Measurements from ENCODE around the gene LRRC45.
A peak's percentile ranks its signal among the peaks of the same experiment; 100 is the strongest.

The LRRC45 gene

DNA sequence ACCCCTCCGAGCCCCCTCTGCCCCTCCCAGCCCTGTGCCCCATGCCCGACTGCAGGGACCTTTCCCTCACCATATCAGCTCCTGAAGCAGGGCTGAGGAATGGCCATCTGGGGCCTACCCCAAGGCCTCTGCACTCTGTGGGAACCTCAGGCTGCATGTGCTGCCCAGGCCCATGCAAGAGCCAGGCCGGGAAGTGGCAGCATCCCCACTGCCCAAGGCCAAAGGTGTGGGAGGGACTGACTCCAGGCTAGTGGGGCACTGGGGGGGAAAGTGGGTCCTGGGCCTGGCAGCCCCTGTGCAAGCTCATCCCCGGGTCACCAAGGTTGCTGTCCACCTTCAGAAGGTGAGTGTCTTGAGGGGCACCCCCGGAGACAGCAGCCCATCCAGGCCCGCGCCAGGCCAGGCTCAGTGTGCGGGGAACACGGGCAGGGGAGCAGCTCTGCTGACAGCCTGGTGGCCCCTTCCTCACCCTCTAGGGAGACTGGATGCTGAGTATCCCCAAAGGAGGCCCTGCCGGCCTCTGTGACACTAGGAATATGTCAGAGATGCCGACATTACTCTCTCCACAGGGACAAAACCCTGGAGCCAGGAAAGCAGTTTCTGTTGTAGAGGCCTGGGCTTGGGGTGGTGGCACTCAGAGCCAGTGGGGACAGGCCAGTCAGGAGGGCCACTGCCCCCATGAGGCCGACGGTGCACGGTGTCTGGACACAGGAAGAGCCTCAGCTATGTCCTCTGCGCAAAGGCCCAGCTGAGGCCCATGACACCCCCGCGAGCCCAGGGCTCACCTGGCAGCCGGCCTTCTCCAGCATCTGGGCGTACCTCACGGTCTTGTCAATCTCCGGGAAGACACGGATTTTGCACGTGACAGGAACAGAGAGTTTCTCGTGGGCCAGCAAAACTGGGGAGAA lies 39.2 kb downstream of the LRRC45 start:
- no peak for DNase-seq (ENCODE audit: low read depth in 2 of 2)

DNA sequence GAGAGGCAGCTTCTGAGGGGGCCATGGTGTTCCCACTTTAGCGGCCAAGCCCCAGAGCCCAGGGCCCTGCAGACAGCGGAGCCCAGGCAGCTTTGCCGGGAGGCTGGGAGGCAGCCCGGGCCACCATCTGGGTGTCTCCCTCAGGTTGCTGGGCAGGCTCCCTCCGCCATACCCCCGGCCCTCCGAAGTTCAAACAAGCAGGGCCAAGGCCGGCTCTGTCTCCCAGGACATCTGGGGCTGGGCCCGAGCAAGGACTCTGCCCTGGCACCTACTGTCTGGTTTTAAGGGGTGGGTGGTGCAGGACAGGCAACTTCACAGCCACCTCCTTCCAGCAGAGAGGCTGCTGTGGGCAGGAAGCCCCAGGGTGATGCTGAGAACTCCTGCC lies 39.9 kb downstream of the LRRC45 start:
- no peak for DNase-seq (ENCODE audit: low read depth in 2 of 2)

DNA sequence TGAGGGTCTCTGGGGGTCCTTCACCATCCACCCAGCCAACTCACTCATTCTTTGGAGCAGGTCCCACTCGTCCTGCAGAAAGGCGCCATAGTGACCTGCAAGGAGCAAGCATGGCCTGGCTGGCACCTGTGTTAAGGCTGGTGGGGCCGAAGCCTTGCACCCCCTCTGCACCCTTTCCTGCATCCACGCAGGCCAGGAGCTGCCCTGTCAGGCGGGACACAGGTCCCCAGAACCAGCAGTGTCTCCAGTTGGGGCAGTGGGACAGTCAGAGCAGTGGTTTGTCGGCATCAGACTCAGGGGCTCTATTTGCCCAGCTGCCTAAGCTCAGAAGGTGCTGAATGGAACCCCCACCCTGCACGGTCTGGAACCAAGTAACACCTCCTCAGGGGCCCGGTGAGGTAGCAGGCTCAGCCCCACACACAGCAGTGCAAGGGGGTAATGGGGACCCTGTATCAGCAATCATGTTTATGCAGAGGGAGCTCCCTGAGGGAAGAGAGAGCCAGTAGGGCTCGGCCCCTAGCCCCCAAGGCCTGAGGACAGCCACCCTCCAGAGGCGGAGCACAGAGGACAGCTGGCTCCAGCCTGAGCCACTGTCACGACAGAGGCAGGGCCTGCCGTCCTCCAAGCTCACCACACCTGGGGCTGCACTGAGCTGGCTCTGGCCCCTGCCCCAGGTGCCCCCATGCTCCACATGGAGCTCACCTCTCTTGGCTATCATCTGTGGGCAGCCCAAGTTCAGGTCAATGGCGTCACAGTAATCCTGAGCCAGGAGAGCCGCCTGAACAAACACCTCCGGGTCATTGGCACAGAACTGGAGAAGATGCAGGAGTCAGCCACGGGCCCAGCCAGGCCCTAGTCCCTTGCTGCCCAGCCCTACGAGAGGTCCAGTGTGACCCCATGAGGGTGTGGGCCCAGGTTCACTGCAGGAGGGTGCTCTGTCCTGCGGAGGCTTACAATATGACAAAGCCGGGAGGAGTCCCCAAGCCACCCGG lies 40.6 kb downstream of the LRRC45 start:
- DNase-seq (ENCODE audit: low read depth in 2 of 2) = no peak

DNA sequence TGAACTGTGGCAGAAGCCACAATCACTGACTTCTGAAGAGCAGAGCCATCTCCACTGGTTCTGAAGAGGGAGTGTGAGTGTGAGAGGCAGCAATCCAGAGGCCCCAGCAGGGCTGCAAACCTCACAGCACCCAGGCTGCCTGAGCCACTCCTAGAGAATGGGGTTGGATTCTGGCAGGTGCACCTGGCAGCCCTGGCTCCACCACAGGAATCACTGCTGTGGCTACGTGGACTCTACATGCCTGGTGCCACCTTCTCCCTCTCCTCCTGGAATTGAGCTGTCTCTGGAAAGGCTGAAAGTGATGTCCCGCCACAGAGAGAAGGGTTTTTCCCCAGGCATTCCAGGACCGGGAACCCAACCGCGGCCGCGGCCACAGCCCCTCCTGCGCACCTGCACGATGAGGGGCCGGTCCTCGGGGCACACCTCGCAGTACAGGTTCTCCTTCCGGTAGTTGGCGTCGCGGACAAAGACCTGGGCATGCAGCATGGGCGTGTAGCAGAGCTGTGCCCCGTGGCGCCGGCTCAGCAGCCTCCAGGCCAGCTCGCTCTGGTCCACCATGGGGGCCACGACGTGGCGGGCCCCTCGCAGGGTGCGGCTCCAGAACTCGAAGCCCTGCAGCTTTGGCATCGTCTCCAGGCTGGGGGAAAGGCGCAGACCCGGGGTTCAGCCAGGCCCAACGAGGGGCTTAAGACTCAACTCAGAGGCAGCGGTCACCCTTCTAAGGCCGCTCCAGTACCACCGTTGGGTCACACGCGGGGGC lies 41.5 kb downstream of the LRRC45 start:
- DNase-seq (ENCODE audit: low read depth in 2 of 2) = no peak

DNA sequence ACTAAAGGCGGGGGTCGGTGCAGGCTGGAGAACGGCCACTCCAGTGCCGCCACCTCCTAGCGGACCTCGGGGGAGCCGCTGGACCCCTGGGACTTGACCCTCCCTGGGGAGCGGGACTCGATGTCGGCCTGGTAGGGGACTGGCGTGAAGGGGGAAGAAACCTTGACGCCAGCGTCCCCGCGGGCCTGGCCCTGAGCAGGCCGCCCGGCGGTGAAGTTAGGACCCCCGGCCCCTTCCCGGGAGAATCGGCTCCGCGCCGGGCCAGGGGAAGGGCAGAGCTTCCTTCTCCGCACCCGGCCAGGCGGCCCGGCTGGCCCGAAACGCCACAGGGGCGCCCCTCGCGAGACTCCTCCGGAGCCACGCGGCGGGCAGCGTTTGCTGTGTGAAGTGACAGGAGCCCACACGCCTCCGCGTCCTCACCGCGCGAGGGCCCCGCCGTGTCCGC lies 42.1 kb downstream of the LRRC45 start:
- no peak for DNase-seq (ENCODE audit: low read depth in 2 of 2)

DNA sequence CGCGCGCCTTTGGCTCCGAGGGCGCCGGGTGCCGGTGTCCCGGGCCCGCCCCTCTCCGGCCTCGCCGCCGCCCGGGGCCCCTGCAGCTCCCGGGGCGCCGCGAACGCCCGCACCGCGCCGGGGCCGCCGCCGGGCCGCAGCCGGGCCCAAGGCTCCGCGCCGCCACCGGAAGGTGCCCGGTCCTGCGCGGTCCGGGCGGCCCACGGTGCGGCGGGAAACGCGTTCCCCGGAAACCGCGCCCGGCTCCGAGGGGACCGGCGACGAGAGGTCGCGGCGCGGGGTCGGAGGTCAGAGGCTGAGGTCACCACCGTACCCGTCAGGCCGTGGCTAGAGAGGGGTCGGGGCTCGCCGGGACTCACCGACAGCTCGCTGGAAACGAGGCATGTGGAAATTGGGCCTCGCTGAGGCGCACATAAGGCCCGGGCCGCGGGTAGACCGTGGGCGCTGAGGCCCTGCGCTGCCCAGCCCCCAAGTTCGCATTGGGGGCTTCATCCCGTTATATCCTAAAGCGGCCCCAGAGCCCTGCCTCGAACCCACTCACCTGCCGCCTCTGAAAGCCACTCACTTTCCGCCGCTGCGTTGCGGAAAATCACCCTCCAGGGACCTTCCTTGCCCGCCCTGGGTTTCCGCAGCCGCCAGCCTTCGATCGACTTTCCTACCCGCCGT lies 42.7 kb downstream of the LRRC45 start, which contains the start of gene DUS1L:
Gene DUS1L, minus strand, starts transcription at position 167 of the 666 bp plus-strand sequence. CDS start 745 bp downstream, outside the sequence.
- DNase-seq (ENCODE audit: low read depth in 2 of 2) = peak; percentile 53 to 61

DNA sequence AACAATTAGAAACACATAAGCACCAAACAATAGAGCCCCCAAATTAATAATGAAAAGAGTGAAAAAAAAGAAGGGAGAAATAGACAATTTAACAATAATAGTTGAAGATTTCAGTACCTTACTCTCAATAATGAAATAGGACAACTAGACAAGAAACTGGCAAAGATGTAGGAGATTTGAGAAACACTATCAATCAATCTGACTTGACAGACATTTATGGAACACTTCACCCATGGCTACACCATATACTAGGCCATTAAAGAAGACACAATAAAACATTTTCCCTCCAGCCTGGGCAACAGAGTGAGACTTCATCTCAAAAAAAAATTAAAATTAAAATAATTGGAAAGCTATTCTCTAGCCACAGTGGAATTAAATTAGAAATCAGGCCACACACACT lies 47.5 kb downstream of the LRRC45 start:
- no peak for DNase-seq (ENCODE audit: low read depth in 2 of 2)

DNA sequence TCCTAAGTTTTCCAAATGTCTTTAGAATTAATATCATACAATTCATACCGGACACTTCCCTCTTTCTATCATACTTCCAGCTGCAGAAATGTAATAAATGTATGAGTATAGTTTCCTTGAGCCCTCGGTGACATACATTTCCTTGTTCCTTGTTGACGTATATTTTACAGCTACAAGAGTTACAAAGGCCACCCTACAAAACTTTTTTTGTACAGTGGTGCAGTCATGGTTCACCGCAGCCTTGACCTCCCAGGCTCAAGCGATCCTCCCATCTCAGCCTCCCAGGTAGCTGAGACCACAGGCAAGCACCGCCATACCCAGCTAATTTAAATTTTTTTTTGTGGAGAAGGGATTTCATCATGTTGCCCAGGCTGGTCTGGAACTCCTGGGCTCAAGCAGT lies 49.7 kb downstream of the LRRC45 start:
- no peak for DNase-seq (ENCODE audit: low read depth in 2 of 2)

DNA sequence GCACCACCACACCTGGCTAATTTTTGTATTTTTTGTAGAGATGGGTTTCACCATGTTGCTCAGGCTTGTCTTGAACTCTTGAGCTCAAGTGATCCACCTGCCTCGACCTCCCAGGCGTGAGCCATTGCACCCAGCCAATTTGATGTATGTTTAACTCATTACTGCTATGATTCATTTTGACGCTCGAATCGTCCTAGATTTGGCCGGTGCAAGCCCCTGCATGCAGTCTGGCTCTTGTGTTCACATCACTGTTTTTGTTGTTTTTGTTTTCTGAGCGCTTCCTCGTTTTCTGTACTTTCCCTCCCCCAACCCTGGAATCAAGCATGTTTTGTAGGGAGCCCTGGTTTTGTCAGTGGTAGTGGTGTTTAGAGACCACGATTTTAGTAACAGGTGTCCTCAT lies 50.3 kb downstream of the LRRC45 start:
- no peak for DNase-seq (ENCODE audit: low read depth in 2 of 2)

DNA sequence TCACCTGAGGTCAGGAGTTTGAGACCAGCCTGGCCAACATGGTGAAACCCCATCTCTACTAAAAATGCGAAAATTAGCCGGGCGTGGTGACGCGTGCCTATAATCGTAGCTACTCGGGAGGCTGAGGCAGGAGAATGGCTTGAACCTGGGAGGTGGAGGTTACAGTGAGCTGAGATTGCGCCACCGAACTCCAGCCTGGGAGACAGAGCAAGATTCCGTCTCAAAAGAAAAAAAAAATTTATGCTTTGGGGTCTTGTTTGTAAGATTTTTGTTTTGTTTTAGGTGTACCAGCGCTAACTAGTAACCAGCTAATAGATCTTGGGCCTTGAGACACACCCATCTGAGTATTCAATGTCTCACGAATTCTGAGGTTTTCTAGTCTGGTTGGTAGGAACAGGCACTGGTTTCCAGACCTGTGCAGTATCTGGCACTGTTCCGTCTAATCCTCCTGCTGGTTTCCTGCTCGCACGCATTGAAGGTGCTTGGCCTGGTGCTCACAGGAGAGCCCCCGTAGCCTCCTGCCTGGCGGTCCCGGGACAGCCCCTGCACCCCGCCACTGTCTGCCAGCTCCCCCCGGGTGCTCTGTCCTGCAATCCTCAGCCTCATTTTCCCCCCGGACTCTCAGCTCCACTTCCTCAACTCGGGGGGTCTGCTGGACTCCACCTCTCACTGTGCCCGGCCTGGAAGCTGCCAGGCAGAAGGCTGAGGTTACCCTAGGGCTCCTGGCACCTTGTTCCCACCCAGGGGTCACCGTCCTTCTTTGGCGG lies 53.1 kb downstream of the LRRC45 start:
- DNase-seq (ENCODE audit: low read depth in 2 of 2) = no peak

DNA sequence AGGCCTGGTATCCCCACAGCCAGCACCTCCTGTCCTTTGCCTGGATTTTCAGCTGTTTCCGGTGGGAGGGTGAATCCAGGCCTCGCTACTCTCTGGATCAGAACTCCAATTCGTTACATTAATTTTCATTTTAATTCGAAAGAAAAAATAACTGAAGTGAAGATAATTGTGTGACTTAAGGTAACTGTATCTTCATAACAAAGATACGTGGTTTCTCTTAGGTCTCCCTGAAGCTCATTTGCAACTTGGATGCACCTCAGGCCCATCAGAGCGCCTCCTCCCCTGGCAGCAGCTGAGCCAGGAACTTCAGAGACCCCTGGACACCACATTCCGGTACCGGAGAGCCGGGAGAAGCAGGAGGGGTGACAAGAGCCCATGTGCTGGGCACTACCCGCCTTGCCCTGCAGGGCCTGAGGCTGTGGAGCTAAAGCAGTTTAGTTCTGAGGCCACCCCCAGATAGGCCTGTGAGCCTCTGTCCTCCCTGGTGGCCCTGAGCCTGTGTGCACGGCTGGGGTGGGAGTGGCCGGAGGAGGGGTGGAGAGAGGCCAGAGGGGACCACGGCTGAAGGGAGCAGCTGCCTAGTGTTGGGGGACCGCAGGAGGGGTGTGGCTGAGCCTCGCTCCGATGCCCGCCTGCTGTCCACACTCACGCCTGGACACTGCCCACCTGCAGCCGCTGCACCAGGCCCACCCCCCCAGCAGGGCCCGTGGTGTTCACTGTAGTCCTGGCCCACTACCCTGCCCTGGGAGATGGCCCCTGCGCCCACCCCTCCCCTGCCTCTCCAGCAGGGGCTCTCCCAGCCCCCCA lies 53.9 kb downstream of the LRRC45 start:
- no peak for DNase-seq (ENCODE audit: low read depth in 2 of 2)

DNA sequence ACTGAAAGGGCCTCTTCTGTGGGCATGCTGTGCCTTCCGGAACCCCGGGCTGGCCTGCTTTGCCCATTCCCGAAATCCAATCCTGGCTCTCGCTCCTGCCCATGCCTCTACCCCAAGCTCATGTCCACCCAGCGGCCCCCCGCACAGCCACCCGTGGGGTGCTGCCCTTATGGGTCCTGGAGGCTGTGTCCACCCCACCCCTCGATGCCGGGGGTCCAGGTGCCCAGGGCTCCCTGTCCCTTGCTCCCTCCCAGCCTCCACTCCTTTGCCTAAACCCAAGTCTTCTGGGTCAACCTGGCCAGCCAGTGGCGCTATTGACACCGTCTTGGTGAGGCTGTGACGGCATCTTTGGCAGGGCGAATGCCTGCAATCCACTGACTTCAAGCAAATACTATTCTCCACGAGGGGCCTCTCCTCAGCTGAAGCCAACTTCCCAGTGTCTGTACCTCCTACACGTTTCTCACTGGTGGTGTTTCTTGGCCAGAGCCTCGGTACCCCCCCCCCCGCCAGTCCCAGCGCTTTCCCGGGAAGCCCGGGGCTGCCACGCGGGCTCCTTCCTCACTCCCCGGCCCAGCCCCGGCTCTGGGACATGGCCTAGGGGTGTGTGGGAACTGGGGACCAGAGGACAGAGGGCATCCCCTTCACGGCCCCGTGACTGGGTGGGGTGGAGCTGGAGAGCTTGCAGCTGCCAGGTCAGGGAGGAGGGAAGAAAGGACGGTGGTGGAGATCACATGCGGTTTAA lies 54.7 kb downstream of the LRRC45 start:
- no peak for DNase-seq (ENCODE audit: low read depth in 2 of 2)

DNA sequence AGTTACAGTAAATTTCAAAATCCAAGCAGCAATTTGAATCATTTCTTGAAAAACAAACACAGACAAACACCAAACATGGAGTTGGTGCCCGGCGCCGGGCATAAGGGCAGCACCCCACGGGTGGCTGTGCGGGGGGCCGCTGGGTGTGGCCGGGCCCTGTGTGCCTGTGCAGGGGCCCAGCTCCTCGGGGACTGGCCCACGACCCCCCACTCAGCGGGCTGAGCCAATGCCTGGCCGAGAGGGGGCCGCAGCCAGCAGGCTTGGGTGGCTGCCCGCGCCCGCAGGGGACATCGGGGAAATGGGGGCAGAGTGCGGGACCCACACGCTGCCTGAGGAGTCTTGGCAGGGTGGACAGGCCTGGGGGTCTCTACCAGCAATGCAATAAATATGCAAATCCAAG lies 55.3 kb downstream of the LRRC45 start:
- DNase-seq (ENCODE audit: low read depth in 2 of 2) = no peak

DNA sequence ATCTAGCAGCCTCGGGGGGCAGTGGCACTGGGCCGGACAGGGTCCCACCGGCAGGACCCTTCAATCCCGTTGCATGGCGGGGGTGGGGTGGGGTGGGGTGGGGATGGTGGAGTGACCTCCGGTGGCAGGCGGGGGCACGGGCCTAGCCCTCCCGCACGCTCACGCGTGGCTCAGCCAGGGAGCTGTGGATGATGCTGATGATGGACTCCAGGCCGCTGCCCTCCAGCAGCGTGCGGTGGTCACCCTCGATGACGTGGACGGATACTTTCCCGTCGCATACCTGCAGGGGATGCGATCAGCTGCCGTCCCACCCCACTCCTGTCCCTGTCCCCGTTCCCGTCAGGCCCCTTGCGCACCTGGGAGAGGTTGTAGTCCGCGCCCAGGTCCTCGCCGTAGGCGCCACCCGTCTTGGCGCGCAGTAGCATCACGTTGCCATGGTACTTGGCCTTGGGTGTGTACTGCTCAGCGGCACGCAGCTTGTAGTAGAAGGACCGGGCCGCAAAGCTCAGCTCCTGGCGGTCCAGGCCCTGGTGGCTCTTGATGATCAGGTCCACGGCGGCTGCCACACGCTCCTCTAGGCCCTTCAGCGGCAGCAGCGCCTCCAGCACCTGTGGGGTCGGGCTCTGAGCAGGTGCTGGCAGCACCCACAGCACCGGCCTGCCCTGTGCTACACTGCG lies 56.0 kb downstream of the LRRC45 start:
- no peak for DNase-seq (ENCODE audit: low read depth in 2 of 2)

DNA sequence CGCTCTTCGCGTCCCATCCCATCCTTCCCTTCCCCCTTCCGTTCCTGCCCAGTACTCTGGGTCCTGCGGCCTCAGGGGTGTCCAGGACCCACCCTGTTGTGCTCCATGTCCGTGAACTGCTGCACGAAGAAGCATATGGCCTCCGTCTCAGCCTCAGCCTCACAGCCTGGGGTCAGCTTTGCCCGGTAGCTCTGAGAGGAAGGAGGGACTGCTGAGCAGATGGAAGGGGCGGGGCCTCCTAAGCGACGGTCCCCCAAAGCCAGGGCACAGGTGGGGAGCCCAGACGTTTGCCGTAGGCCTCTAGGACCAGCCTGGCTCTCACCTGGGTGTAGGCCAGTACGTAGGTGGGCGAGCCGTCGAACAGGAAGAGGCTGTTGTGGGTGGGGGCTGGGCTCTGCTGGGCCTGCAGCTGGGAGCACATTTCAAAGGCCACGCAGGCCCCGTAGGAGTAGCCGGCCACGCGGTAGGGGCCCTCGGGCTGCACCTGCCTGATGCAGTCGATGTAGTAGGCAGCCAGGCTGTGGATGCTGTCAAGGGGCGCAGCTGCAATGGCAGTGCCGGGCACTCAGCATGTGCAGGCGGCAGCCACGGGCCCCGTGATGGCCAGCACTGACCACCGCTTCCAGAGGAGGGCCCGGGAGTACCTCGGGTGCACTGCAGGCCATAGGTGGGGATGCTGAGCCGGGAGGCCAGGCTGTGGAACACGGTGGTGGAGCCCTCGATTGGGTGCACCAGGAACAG lies 57.1 kb downstream of the LRRC45 start:
- no peak for DNase-seq (ENCODE audit: low read depth in 2 of 2)
